Activated gamma-delta T cell treated with Interleukin-2 at 50 U/mL for 16 hours (primary cell): ENCODE measurements around the gene LSM2.
"Not testable (repeated sequence)": the region's sequence is repeated elsewhere in the genome, so short reads cannot be mapped to it uniquely, and the experiment has no call there.

Experiments
- DNase-seq: peaks from one replicate; pipeline ENCODE4 v3.0.0-alpha.2; 2020

LSM2 gene

GRCh38 chr6:31795616-31796298, 11.0 kb downstream of the LSM2 start, which contains the start of gene VARS1:
Gene VARS1 (minus strand): TSS chr6:31795752. CDS start chr6:31795217, 535 bp downstream.
- peak; percentile 81 for DNase-seq

- no peak for DNase-seq
Measured at GRCh38 chr6:31794866-31795615, 11.7 kb downstream of the LSM2 start.

DNA sequence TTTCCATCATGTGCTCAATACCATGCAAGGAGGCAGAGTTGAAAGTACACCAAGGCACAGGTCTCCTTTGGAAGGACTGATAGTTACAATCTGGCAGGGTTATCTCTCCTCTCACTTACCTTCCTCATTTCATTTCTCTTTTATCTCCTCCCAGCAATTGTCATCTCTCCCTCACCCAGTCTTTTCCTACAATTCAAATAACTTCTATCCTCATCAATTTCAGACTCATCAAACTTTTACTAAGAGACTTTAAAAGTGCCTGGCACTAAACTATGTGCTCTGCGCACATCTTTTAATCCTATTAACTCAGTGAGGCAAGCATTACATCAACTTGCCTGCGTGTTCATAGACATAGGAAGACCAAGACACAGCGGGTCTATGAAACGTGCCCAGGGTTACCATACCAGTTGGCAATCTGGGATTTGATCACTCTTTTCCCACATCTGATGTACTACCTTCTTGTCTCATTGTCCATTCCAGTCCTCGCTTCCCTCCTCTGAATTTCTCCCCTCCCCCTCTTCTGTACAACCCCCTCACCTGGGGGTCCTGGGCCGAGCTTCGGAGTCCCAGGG, 12.4 kb downstream of the LSM2 start:
- no peak for DNase-seq

DNA sequence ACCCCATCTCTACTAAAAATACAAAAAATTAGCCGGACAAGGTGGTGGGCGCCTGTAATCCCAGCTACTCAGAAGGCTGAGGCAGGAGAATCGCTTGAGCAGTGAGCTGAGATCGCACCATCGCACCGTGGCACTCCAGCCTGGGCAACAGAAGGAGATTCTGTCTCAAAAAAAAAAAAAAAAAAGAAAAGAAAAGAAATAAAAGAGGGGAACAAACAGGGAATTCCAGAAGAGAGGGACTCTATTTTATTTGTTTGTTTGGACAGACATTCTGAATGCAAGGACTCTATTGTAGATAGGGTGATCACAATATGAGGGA, 12.9 kb downstream of the LSM2 start:
- not testable (repeated sequence) for DNase-seq

GRCh38 chr6:31792761-31793171, 14.0 kb downstream of the LSM2 start:
- DNase-seq, result no peak

GRCh38 chr6:31792090-31792374, 14.7 kb downstream of the LSM2 start:
- no peak for DNase-seq

DNA sequence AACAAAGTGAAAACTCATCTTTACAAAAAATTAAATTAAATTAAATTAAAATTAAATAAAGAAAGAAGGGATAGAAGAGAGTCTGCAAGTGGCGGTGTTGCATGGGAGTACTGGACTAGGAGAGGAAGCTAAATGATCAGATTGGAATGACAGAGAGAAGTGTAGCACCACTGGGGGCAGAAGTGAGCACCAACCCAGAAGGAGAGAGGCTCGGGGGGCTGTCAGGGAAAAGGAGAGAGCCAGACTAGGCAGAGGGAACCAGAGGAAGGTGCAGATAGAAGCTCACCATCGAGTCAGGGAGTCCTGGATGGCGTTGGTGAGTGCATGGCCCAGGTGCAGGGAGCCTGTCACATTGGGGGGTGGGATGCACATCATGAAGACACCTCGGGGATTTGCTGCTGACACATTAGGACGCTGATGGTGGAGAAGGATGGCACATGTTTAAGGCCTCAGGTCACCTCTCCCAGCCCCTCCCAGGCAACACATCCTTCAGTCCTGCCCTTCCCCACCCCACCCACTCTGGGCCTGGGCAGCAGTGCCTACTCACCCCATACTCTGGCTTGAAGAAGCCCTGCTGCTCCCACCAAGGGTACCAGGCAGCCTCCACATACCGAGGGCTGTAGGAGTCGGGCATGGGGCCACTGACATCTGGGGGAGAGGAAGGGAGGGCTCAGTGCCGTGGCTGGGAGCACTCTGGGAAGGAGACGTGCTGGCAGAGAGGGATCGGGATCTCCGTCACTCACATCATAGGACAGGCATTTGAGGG, 15.3 kb downstream of the LSM2 start:
- no peak for DNase-seq

DNA sequence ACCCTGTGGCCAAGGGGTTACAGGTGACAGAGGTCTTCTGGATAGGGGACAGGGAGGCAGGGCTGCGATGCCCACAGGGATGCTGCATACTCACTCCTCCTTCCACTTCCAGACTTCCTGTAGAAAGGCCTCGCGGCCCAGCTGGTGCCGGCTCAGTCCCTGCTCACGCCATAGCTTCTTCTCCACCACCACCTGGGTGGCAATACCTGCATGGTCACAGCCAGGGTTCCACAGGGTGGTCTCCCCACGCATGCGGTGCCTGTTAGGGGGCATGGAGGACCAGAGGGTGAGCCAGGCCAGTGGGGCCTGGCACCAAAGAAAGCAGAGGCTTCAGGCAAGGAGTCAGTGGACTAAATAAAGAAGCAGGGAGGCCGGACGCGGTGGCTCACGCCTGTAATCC, 21.3 kb downstream of the LSM2 start:
- no peak for DNase-seq

GRCh38 chr6:31784098-31784925, 22.5 kb downstream of the LSM2 start:
- DNase-seq, result no peak

GRCh38 chr6:31782126-31782855, 24.5 kb downstream of the LSM2 start:
- no peak for DNase-seq

DNA sequence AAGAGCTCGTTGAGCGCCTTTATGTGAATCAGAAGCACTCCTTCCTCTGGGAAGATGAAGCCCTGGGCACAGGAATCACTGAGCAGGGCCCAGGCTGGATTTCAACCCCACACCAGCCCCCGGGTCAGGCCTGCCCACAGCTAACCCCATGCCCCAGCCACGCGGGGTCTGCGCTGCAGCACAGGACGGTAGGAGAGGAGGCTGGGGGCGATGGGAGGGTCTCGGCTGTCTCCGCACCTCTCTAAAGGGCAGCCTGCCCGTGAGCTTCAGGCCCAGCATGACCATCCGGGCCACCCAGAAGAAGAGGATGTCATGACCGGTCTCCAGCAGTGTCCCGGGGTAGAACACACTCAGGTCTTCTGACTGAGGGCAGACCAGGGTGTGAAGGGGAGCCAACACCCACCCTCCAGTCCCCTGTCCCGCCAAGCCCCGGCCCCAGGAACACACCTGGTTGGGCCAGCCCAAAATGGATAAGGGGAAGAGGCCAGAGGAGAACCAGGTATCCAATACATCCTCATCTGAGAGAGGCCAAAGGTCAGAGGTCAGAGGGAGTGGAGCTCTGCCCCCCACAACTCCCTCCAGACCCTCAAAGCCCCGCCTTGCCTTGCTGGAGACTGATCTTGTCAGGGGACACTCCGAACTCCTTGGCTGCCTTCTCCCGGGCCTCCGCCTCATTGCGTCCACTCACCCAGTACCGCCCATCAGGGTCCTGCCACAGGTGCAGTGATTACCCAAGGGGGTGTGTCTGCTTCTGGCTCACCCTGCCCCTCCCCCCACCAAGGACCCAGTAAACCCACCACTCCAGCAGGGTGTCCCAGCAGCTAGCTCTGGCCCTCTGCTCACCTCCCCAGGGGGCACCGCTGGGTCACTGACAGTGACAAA, 25.3 kb downstream of the LSM2 start:
- DNase-seq, result no peak

DNA sequence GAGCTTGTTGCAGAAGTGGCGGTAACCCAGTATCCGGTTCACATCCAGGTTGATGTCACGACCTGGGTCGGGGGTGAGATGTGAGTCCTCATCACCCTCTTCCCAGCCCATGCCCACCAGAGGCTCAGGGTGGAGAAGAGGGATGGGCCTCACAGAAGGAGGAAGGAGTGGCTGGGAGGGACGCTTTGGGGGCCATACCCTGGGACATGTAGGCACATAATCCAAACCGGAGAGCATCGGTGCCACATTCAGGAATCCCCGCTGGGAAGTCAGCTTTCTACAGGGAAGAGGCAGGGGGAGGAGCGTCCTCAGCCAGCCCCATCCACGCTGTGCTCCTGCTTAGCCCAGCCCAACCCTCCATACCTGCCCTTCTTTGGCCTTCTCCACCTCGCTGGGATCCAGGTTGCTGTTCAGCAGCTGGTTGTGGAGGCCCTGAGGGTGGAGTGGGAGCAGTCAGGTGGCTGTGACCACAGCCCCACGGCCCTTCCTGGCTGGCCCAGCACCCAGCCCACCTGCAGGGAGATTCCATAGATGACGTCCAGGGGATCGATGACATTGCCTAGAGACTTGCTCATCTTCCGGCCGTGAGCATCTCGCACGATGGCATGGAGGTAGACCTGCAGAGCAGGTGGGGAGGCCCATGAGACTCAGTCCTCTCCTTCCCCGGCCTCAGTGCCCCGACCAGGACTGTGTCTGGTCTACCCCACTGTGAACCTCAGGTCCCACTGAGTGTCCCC, 26.1 kb downstream of the LSM2 start:
- no peak for DNase-seq

GRCh38 chr6:31779908-31780307, 26.9 kb downstream of the LSM2 start:
- no peak for DNase-seq

DNA sequence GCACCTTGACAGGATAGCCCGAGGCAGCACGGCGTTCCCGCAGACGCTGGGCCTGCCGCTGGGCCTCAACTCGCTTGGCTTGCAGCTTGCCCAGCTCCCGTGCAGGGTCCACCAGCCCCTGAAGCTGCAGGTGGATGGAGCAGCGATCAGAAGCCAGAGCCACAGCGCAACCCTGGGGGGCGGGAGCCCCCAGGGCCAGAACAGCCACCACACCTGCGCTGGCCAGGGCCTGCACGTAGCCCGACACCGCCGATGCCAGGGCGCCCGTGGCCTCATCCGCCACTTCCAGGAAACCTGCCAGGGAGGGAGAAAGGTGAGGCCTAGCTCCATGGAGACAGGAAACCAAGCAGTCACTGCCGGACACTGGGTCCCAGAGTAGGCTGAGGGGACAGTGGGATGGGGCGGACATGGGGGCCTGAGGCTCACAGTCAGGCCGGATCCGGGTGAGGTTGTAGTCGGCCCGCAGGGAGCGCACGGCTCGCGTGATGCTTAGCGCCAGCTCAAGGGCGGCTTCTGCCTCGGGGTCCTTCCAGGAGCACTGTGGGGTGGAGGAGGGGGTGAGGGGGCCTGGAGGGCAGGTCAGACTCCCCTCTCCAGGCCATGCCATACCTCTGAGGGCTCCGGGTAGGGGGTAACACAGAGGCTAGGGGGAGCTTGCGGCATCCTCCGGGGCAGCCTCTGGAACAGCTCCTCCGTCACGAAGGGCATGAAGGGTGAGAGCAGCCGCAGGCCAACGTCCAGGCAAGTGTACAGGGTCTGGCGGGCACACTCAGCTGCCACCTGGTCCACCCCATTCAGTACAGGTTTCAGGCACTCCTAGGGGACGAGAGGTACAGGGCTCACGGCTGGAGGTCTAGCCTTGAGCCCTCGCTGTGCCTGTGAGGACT, 27.5 kb downstream of the LSM2 start:
- no peak for DNase-seq

GRCh38 chr6:31778193-31778592, 28.6 kb downstream of the LSM2 start:
- DNase-seq, result no peak

- no peak for DNase-seq
Measured at GRCh38 chr6:31777667-31778050, 29.1 kb downstream of the LSM2 start.

DNA sequence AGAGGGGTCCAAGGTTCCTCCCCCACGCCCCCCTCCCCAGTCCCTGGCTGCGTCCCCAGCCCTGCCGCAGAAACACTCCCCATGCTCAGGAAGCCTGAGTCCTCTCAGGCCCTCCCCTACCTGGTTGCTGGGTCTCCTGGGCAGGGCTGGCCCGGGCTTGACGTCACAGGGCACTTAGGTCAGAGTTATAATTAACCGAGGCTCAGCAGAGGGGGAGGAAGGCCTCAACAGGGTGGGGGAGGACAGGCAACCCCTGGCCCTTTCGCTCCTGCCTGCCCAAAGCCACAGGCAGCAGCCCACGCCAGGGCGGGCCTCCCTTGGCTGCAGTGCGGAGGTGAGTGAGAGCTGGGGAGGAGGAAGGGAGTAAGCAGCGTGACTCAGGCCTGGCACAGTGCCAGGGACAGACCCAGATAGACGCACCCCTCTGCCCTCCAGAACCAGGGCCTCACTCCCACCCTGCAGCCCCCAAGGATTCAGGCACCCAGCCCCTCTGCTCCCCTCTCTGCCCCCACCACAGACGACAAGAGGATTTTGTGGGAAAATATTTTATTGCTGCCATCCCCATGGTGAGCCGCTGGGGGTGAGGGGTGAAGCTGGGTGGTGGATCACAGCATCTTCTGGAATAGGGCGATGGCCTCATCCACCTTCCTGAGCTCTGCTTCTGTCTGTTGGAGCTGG, 29.6 kb downstream of the LSM2 start, which contains the start of gene VWA7:
Gene VWA7, minus strand, starts transcription at position 340 of the 678 bp plus-strand sequence. CDS start 549 bp downstream, outside the sequence.
- DNase-seq, result peak; percentile 58

GRCh38 chr6:31776485-31776988, 30.2 kb downstream of the LSM2 start:
- no peak for DNase-seq
